CD4-positive, alpha-beta T cell (primary cell): ENCODE results near the gene CCDC178. TPM values are rescaled to one million over a fixed set of nuclear protein-coding genes. Genes with fewer than 3 reads are reported as not detected.

Experiments used
- ATAC-seq: fragments of 200-7000 bp; cut with Tn5 transposase; one replicate; pipeline ENCODE4 v1.10.0; 2022; ENCODE audit warnings: mild to moderate bottlenecking; ENCODE audit not compliant: poor library complexity
- CTCF ChIA-PET: fragments of 350-600 bp; sonication (Branson Sonifier 250); formaldehyde crosslinking; loops from one replicate; lab custom pipeline; 2021; ENCODE audit warnings: antibody characterized with exemption, inconsistent platforms; lab: Charles Lee
- POLR2A ChIA-PET: fragments of 350-600 bp; sonication (Branson Sonifier 250); formaldehyde crosslinking; loops from one replicate; lab custom pipeline; 2021; ENCODE audit warnings: antibody characterized with exemption, inconsistent platforms; lab: Charles Lee
- DNase-seq, 14 experiments: peaks; one replicate each; pipeline ENCODE4 v3.0.0-alpha.2; 2013 to 2020; ENCODE audit warnings: mixed read lengths in 2 of 14
- H3K27ac ChIP-seq, 2 donors: one replicate each; pipeline versions ENCODE4 v1.5.1 to v1.7.0; 2013; ENCODE audit warnings: low read length in 2 of 2, low read depth in 1 of 2, mild to moderate bottlenecking in 1 of 2
- H3K27me3 ChIP-seq, 2 experiments: 1 replicate in 1 of 2; 2 replicates in 1 of 2; pipeline versions ENCODE4 v1.6.1 to v1.7.0; 2013; ENCODE audit warnings: low read length in 2 of 2, control low read depth in 1 of 2, mild to moderate bottlenecking in 1 of 2, moderate library complexity in 1 of 2; ENCODE audit not compliant: insufficient read depth in 2 of 2, control insufficient read depth in 1 of 2
- H3K36me3 ChIP-seq: one replicate; pipeline ENCODE4 v1.6.1; 2013; ENCODE audit warnings: low read length, control low read depth; ENCODE audit not compliant: insufficient read depth
- H3K4me1 ChIP-seq: one replicate; pipeline ENCODE4 v1.6.1; 2013; ENCODE audit warnings: low read length, control low read depth; ENCODE audit not compliant: insufficient read depth
- H3K4me3 ChIP-seq: one replicate; pipeline ENCODE4 v1.5.1; 2013; ENCODE audit warnings: mild to moderate bottlenecking, low read length, moderate library complexity
- H3K9me3 ChIP-seq, 2 experiments: 1 replicate in 1 of 2; 2 replicates in 1 of 2; pipeline versions ENCODE4 v1.6.1 to v1.7.0; 2013; ENCODE audit warnings: low read length in 2 of 2, mild to moderate bottlenecking in 2 of 2, control low read depth in 1 of 2, moderate library complexity in 1 of 2; ENCODE audit not compliant: control insufficient read depth in 1 of 2, insufficient read depth in 1 of 2
- H3K27ac Mint-ChIP-seq: one replicate; pipeline ENCODE4 v1.8.0; 2020; ENCODE audit warnings: mixed read lengths
- H3K27me3 Mint-ChIP-seq: one replicate; pipeline ENCODE4 v1.8.0; 2021; ENCODE audit warnings: mixed read lengths
- H3K36me3 Mint-ChIP-seq: one replicate; pipeline ENCODE4 v1.8.0; 2021; ENCODE audit warnings: low read depth, mixed read lengths
- H3K4me1 Mint-ChIP-seq: one replicate; pipeline ENCODE4 v1.8.0; 2021; ENCODE audit warnings: low read depth, mixed read lengths
- H3K4me3 Mint-ChIP-seq: one replicate; pipeline ENCODE4 v1.8.0; 2020; ENCODE audit warnings: mild to moderate bottlenecking, mixed read lengths
- H3K9me3 Mint-ChIP-seq: one replicate; pipeline ENCODE4 v1.8.0; 2020; ENCODE audit warnings: mixed read lengths
- CTCF ChIP-seq: fragments of 200-600 bp; IDR thresholded peaks from one replicate; pipeline ENCODE4 v1.8.0; 2022; ENCODE audit warnings: antibody characterized with exemption, mild to moderate bottlenecking
- intact Hi-C, 2 experiments: fragments of 100-400 bp; cut with DNase I in 1 of 2; cut with micrococcal nuclease in 1 of 2; formaldehyde crosslinking; loops; one replicate each; pipeline versions ENCODE4 v1.15.1 to v1.9.0; 2023 to 2025; cut with DNase I, micrococcal nuclease
- total RNA-seq, 174 experiments: library from RNA in 2 of 174; stranded (reverse) in 2 of 174; gene quantifications; one replicate each; pipeline ENCODE4 v1.2.3 and lab custom pipeline; 2021 to 2026

The CCDC178 gene
- total RNA-seq, 2 experiments from 2014 or later: not detected

- no peak overlapping the region for H3K27ac Mint-ChIP-seq
Observed at GRCh38 chr18:33270297-33270696, 170.2 kb downstream of the CCDC178 start.

GRCh38 chr18:33269223-33269622, 171.3 kb downstream of the CCDC178 start:
- H3K9me3 ChIP-seq: no peaks in the 10 kb centered on the region
- no peak for TF ChIP-seq CTCF
- ATAC-seq (no peak), DNase-seq (no peak)
- H3K27me3 ChIP-seq: no peaks in the 10 kb centered on the region
- Mint-ChIP-seq H3K9me3 (no peaks in the 10 kb centered on the region), H3K27me3 (no peaks in the 10 kb centered on the region), H3K27ac (no peak overlapping the region), H3K4me1 (no peaks in the 10 kb centered on the region), H3K4me3 (no peak overlapping the region), H3K36me3 (no peaks in the 10 kb centered on the region)
- no peaks in the 10 kb centered on the region for H3K36me3 ChIP-seq
- POLR2A ChIA-PET: no interaction called here
- intact Hi-C loops: no loop called here
- no peaks in the 10 kb centered on the region for H3K4me1 ChIP-seq
- no peak overlapping the region for H3K4me3 ChIP-seq
- H3K27ac ChIP-seq: no peak overlapping the region
- CTCF ChIA-PET: no interaction called here

More at GRCh38 chr18:33270297-33270696, 170.2 kb downstream of the CCDC178 start:
- intact Hi-C loops: no loop called here
- no peak overlapping the region for H3K4me3 Mint-ChIP-seq
- Histone ChIP-seq H3K4me1 (no peaks in the 10 kb centered on the region), H3K27me3 (no peaks in the 10 kb centered on the region), H3K27ac (no peak overlapping the region), H3K36me3 (no peaks in the 10 kb centered on the region), H3K4me3 (no peak overlapping the region), H3K9me3 (no peaks in the 10 kb centered on the region)
- TF ChIP-seq CTCF: no peak
- no peaks in the 10 kb centered on the region for H3K27me3 Mint-ChIP-seq
- no peaks in the 10 kb centered on the region for H3K9me3 Mint-ChIP-seq
- ChIA-PET CTCF (no interaction called here), POLR2A (no interaction called here)
- no peak for DNase-seq
- ATAC-seq: no peak
- no peaks in the 10 kb centered on the region for H3K36me3 Mint-ChIP-seq
- H3K4me1 Mint-ChIP-seq: no peaks in the 10 kb centered on the region

- Histone ChIP-seq H3K4me1 (no peaks in the 10 kb centered on the region), H3K27ac (no peak overlapping the region), H3K27me3 (no peaks in the 10 kb centered on the region), H3K4me3 (no peak overlapping the region), H3K36me3 (no peaks in the 10 kb centered on the region), H3K9me3 (peaks cover 0 to 4% of the 10 kb centered on the region in 2 experiments)
- POLR2A ChIA-PET: no interaction called here
- intact Hi-C loops: no loop called here
- DNase-seq (no peak), ATAC-seq (no peak)
- Mint-ChIP-seq H3K27ac (no peak overlapping the region), H3K4me1 (no peaks in the 10 kb centered on the region), H3K4me3 (no peak overlapping the region), H3K36me3 (no peaks in the 10 kb centered on the region), H3K9me3 (peaks cover 2% of the 10 kb centered on the region), H3K27me3 (no peaks in the 10 kb centered on the region)
- TF ChIP-seq CTCF: no peak
- CTCF ChIA-PET: no interaction called here
Observed at GRCh38 chr18:33264566-33264965, 176.0 kb downstream of the CCDC178 start.
